WTC11 (cell line): ENCODE data around the gene AXDND1.

Experiments used
- EMX1 ChIP-seq: fragments of 250-450 bp; sonication (Bioruptor Pico); IDR thresholded peaks from 2 replicates; pipeline ENCODE4 v1.8.0; 2021; ENCODE audit warnings: mild to moderate bottlenecking
- HMGA2 ChIP-seq: fragments of 250-450 bp; sonication (Bioruptor Pico); IDR thresholded peaks from 2 replicates; pipeline ENCODE4 v1.4.0; 2021; ENCODE audit warnings: mild to moderate bottlenecking, moderate library complexity
- MYBL2 ChIP-seq: sonication (generic); formaldehyde crosslinking; IDR thresholded peaks from 2 replicates; pipeline ENCODE4 v1.8.1; 2023; ENCODE audit warnings: mild to moderate bottlenecking, moderate library complexity, missing genetic modification reagents
- NR2C2 ChIP-seq: sonication (generic); formaldehyde crosslinking; IDR thresholded peaks from 2 replicates; pipeline ENCODE4 v1.8.0; 2022; ENCODE audit warnings: mild to moderate bottlenecking, missing genetic modification reagents
- NR3C1 ChIP-seq: sonication (generic); formaldehyde crosslinking; conservative IDR thresholded peaks from 2 replicates; pipeline ENCODE4 v1.8.1; 2023; ENCODE audit warnings: low read depth, mild to moderate bottlenecking, missing genetic modification reagents
- TP53 ChIP-seq: sonication (generic); formaldehyde crosslinking; IDR thresholded peaks from 2 replicates; pipeline ENCODE4 v1.8.1; 2023; ENCODE audit warnings: mild to moderate bottlenecking, missing genetic modification reagents
- ZBTB21 ChIP-seq: sonication (generic); formaldehyde crosslinking; IDR thresholded peaks from 2 replicates; pipeline ENCODE4 v1.8.1; 2023; ENCODE audit warnings: mild to moderate bottlenecking, missing genetic modification reagents, borderline replicate concordance
- TF ChIP-seq, protein P1 (sequence below): fragments of 200-600 bp; IDR thresholded peaks from 2 replicates; pipeline ENCODE4 v1.8.0; 2022; ENCODE audit warnings: antibody characterized with exemption
- TF ChIP-seq, protein P2 (sequence below): sonication (generic); formaldehyde crosslinking; IDR thresholded peaks from 2 replicates; pipeline ENCODE4 v1.8.1; 2023; ENCODE audit warnings: mild to moderate bottlenecking, missing genetic modification reagents
- TF ChIP-seq, protein P3 (sequence below): sonication (generic); formaldehyde crosslinking; IDR thresholded peaks from 2 replicates; pipeline ENCODE4 v1.8.0; 2023; ENCODE audit warnings: mild to moderate bottlenecking, missing genetic modification reagents
- TF ChIP-seq, protein P4 (sequence below): sonication (generic); formaldehyde crosslinking; IDR thresholded peaks from 2 replicates; pipeline ENCODE4 v1.8.0; 2023; ENCODE audit warnings: missing genetic modification reagents, mild to moderate bottlenecking, borderline replicate concordance
- TF ChIP-seq, protein P5 (sequence below): sonication (generic); formaldehyde crosslinking; IDR thresholded peaks from 2 replicates; pipeline ENCODE4 v1.8.0; 2022; ENCODE audit warnings: mild to moderate bottlenecking, missing genetic modification reagents

DNA sequence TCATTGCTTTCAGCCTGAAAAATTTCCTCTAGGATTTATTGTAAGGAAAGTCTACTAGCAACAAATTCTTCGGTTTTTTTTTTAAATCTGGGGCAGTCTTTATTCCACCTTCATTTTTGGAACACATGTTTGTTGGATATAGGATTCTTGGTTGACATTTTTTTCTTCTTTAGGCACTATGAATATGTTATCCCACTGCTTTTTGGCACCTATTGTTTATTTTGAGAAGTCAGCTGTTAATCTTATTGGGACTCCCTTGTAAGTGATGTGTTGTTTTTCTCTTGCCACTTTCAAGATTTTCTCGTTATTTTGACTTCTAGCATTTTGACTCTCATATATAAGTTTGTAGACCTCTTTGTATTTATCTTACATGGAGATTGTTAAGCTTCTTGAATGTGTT lies 110.7 kb downstream of the AXDND1 start:
- TF ChIP-seq, protein P1, sequence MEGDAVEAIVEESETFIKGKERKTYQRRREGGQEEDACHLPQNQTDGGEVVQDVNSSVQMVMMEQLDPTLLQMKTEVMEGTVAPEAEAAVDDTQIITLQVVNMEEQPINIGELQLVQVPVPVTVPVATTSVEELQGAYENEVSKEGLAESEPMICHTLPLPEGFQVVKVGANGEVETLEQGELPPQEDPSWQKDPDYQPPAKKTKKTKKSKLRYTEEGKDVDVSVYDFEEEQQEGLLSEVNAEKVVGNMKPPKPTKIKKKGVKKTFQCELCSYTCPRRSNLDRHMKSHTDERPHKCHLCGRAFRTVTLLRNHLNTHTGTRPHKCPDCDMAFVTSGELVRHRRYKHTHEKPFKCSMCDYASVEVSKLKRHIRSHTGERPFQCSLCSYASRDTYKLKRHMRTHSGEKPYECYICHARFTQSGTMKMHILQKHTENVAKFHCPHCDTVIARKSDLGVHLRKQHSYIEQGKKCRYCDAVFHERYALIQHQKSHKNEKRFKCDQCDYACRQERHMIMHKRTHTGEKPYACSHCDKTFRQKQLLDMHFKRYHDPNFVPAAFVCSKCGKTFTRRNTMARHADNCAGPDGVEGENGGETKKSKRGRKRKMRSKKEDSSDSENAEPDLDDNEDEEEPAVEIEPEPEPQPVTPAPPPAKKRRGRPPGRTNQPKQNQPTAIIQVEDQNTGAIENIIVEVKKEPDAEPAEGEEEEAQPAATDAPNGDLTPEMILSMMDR = no peak
- TF ChIP-seq ZBTB21 (CRISPR knock-in tag) (no peak), MYBL2 (CRISPR knock-in tag) (no peak), NR3C1 (CRISPR knock-in tag) (no peak), NR2C2 (CRISPR knock-in tag) (no peak), HMGA2 (CRISPR knock-in tag) (no peak), EMX1 (CRISPR knock-in tag) (no peak), TP53 (CRISPR knock-in tag) (no peak)
- TF ChIP-seq, protein P2, sequence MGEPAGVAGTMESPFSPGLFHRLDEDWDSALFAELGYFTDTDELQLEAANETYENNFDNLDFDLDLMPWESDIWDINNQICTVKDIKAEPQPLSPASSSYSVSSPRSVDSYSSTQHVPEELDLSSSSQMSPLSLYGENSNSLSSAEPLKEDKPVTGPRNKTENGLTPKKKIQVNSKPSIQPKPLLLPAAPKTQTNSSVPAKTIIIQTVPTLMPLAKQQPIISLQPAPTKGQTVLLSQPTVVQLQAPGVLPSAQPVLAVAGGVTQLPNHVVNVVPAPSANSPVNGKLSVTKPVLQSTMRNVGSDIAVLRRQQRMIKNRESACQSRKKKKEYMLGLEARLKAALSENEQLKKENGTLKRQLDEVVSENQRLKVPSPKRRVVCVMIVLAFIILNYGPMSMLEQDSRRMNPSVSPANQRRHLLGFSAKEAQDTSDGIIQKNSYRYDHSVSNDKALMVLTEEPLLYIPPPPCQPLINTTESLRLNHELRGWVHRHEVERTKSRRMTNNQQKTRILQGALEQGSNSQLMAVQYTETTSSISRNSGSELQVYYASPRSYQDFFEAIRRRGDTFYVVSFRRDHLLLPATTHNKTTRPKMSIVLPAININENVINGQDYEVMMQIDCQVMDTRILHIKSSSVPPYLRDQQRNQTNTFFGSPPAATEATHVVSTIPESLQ = no peak
- TF ChIP-seq, protein P3, sequence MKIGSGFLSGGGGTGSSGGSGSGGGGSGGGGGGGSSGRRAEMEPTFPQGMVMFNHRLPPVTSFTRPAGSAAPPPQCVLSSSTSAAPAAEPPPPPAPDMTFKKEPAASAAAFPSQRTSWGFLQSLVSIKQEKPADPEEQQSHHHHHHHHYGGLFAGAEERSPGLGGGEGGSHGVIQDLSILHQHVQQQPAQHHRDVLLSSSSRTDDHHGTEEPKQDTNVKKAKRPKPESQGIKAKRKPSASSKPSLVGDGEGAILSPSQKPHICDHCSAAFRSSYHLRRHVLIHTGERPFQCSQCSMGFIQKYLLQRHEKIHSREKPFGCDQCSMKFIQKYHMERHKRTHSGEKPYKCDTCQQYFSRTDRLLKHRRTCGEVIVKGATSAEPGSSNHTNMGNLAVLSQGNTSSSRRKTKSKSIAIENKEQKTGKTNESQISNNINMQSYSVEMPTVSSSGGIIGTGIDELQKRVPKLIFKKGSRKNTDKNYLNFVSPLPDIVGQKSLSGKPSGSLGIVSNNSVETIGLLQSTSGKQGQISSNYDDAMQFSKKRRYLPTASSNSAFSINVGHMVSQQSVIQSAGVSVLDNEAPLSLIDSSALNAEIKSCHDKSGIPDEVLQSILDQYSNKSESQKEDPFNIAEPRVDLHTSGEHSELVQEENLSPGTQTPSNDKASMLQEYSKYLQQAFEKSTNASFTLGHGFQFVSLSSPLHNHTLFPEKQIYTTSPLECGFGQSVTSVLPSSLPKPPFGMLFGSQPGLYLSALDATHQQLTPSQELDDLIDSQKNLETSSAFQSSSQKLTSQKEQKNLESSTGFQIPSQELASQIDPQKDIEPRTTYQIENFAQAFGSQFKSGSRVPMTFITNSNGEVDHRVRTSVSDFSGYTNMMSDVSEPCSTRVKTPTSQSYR (CRISPR knock-in tag) = no peak
- TF ChIP-seq, protein P4, sequence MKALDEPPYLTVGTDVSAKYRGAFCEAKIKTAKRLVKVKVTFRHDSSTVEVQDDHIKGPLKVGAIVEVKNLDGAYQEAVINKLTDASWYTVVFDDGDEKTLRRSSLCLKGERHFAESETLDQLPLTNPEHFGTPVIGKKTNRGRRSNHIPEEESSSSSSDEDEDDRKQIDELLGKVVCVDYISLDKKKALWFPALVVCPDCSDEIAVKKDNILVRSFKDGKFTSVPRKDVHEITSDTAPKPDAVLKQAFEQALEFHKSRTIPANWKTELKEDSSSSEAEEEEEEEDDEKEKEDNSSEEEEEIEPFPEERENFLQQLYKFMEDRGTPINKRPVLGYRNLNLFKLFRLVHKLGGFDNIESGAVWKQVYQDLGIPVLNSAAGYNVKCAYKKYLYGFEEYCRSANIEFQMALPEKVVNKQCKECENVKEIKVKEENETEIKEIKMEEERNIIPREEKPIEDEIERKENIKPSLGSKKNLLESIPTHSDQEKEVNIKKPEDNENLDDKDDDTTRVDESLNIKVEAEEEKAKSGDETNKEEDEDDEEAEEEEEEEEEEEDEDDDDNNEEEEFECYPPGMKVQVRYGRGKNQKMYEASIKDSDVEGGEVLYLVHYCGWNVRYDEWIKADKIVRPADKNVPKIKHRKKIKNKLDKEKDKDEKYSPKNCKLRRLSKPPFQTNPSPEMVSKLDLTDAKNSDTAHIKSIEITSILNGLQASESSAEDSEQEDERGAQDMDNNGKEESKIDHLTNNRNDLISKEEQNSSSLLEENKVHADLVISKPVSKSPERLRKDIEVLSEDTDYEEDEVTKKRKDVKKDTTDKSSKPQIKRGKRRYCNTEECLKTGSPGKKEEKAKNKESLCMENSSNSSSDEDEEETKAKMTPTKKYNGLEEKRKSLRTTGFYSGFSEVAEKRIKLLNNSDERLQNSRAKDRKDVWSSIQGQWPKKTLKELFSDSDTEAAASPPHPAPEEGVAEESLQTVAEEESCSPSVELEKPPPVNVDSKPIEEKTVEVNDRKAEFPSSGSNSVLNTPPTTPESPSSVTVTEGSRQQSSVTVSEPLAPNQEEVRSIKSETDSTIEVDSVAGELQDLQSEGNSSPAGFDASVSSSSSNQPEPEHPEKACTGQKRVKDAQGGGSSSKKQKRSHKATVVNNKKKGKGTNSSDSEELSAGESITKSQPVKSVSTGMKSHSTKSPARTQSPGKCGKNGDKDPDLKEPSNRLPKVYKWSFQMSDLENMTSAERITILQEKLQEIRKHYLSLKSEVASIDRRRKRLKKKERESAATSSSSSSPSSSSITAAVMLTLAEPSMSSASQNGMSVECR (CRISPR knock-in tag) = no peak
- TF ChIP-seq, protein P5, sequence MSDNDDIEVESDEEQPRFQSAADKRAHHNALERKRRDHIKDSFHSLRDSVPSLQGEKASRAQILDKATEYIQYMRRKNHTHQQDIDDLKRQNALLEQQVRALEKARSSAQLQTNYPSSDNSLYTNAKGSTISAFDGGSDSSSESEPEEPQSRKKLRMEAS (CRISPR knock-in tag) = no peak
